Airway epithelial cell (primary cell): ENCODE results near the gene RBMX2. TPM values are rescaled to one million over a fixed set of nuclear protein-coding genes. Genes with fewer than 3 reads are reported as not detected.

Experiments
- total RNA-seq: library from RNA; depleted of rRNA; stranded (reverse); fragments of >200 nt; gene quantifications from 2 replicates; pipeline ENCODE4 v1.2.3, GENCODE V29; 2015

Gene RBMX2, protein sequence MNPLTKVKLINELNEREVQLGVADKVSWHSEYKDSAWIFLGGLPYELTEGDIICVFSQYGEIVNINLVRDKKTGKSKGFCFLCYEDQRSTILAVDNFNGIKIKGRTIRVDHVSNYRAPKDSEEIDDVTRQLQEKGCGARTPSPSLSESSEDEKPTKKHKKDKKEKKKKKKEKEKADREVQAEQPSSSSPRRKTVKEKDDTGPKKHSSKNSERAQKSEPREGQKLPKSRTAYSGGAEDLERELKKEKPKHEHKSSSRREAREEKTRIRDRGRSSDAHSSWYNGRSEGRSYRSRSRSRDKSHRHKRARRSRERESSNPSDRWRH
- total RNA-seq, result 11.6 and 21.7 TPM in 2 replicates

GRCh38 chrX:130401415-130402207, at the start of gene RBMX2:
Gene RBMX2 (plus strand): TSS chrX:130401987. CDS start chrX:130402033, 46 bp downstream.

GRCh38 chrX:130385520-130385919, 16.3 kb upstream of the RBMX2 start, which contains the start of gene GPR119:
Gene GPR119 (minus strand): TSS chrX:130385674. CDS start chrX:130385447, 227 bp downstream.

Other genes with a start within 250 kb of the RBMX2 start
- 12.9 and 24.5 TPM in 2 replicates for gene AIFM1, start 236.1 kb upstream of the RBMX2 start, total RNA-seq
- gene RAB33A, start 230.0 kb upstream of the RBMX2 start, total RNA-seq, result 0.21 TPM in 1 of 2 replicates, not detected in the other
- 2.0 and 3.9 TPM in 2 replicates for gene ZNF280C, start 133.1 kb upstream of the RBMX2 start, total RNA-seq
- gene SLC25A14, start 62.1 kb upstream of the RBMX2 start, total RNA-seq, result 9.2 and 9.6 TPM in 2 replicates
- gene GPR119, start 16.3 kb upstream of the RBMX2 start, total RNA-seq, result not detected in 2 replicates